Measurements from ENCODE around the gene NUTM2G. TPM values are rescaled to one million over a fixed set of nuclear protein-coding genes. Genes with fewer than 3 reads are reported as not detected.
"Not testable (repeated sequence)": the region's sequence is repeated elsewhere in the genome, so short reads cannot be mapped to it uniquely, and the experiment has no call there.

The NUTM2G gene
- total RNA-seq = not detected

- intact Hi-C loops (cut with DNase I); H3K27ac ChIP-seq; H3K9me3 ChIP-seq; H3K4me1 ChIP-seq; DNase-seq; H3K4me3 ChIP-seq (replicated peaks in 1 of 3); H3K27me3 ChIP-seq; H3K36me3 ChIP-seq: not testable (repeated sequence)
- WGBS, 2 donors = no CpG with 5 or more reads among the region's 3 CpGs
Measured at GRCh38 chr9:96928543-96928942, at the start of gene NUTM2G. NUTM2G (plus strand) TSS chr9:96928843; CDS start chr9:96929025, 182 bp downstream.

GRCh38 chr9:96883922-96884321 lies 44.7 kb upstream of the NUTM2G start:
- DNase-seq = no peak
- Histone ChIP-seq H3K9me3 (no peaks in the 10 kb centered on the region), H3K27me3 (no peaks in the 10 kb centered on the region), H3K36me3 (no peaks in the 10 kb centered on the region), H3K4me3 (replicated peaks in 1 of 3) (no peak overlapping the region), H3K27ac (no peak overlapping the region), H3K4me1 (no peaks in the 10 kb centered on the region)
- intact Hi-C loops (cut with DNase I) = no loop called here
- TF ChIP-seq CTCF (IDR thresholded peaks at IDR 0.05) = no peak
- TF ChIP-seq POLR2A (IDR thresholded peaks at IDR 0.05) = no peak
- whole genome bisulfite sequencing, 2 donors = 44 to 83% methylated on average over 1 of the region's 1 CpG

GRCh38 chr9:96884443-96884842 lies 44.2 kb upstream of the NUTM2G start:
- no peaks in the 10 kb centered on the region for H3K27me3 ChIP-seq
- no peaks in the 10 kb centered on the region for H3K4me1 ChIP-seq
- H3K27ac ChIP-seq = no peak overlapping the region
- no peaks in the 10 kb centered on the region for H3K9me3 ChIP-seq
- WGBS, 2 donors = 85 to 96% methylated on average over 2 of the region's 2 CpGs
- TF ChIP-seq POLR2A (IDR thresholded peaks at IDR 0.05) (no peak), CTCF (IDR thresholded peaks at IDR 0.05) (no peak)
- intact Hi-C loops (cut with DNase I) = no loop called here
- H3K36me3 ChIP-seq = no peaks in the 10 kb centered on the region
- H3K4me3 ChIP-seq (replicated peaks in 1 of 3) = no peak overlapping the region
- no peak for DNase-seq

GRCh38 chr9:96885424-96885823 lies 43.2 kb upstream of the NUTM2G start:
- H3K4me3 ChIP-seq (replicated peaks in 1 of 3) = no peak overlapping the region
- DNase-seq = no peak
- no peaks in the 10 kb centered on the region for H3K4me1 ChIP-seq
- TF ChIP-seq CTCF (IDR thresholded peaks at IDR 0.05) = no peak
- no peak for TF ChIP-seq POLR2A (IDR thresholded peaks at IDR 0.05)
- H3K27me3 ChIP-seq = no peaks in the 10 kb centered on the region
- no peaks in the 10 kb centered on the region for H3K36me3 ChIP-seq
- intact Hi-C loops (cut with DNase I) = no loop called here
- no peaks in the 10 kb centered on the region for H3K9me3 ChIP-seq
- no peak overlapping the region for H3K27ac ChIP-seq

- Histone ChIP-seq H3K27ac (no peak overlapping the region), H3K9me3 (no peaks in the 10 kb centered on the region), H3K36me3 (no peaks in the 10 kb centered on the region), H3K4me1 (no peaks in the 10 kb centered on the region), H3K27me3 (no peaks in the 10 kb centered on the region), H3K4me3 (replicated peaks in 1 of 3) (no peak overlapping the region)
- 86% methylated on average over 4 of the region's 4 CpGs for WGBS, 2 donors
- intact Hi-C loops (cut with DNase I) = no loop called here
- TF ChIP-seq POLR2A (IDR thresholded peaks at IDR 0.05) = no peak
- no peak for TF ChIP-seq CTCF (IDR thresholded peaks at IDR 0.05)
- DNase-seq = no peak
Measured at GRCh38 chr9:96888591-96888990, 40.1 kb upstream of the NUTM2G start.

- Histone ChIP-seq H3K9me3 (no peaks in the 10 kb centered on the region), H3K4me3 (replicated peaks in 1 of 3) (no peak overlapping the region), H3K27me3 (no peaks in the 10 kb centered on the region), H3K27ac (no peak overlapping the region), H3K4me1 (no peaks in the 10 kb centered on the region), H3K36me3 (no peaks in the 10 kb centered on the region)
- WGBS, 2 donors = 95 to 98% methylated on average over 7 of the region's 7 CpGs
- TF ChIP-seq POLR2A (IDR thresholded peaks at IDR 0.05) (no peak), CTCF (IDR thresholded peaks at IDR 0.05) (no peak)
- DNase-seq = no peak
- intact Hi-C loops (cut with DNase I) = no loop called here
Measured at GRCh38 chr9:96892131-96892530, 36.5 kb upstream of the NUTM2G start.

GRCh38 chr9:96900010-96900409 lies 28.6 kb upstream of the NUTM2G start:
- H3K27ac ChIP-seq; DNase-seq; intact Hi-C loops (cut with DNase I); H3K4me3 ChIP-seq (replicated peaks in 1 of 3); H3K36me3 ChIP-seq; H3K4me1 ChIP-seq; H3K9me3 ChIP-seq; H3K27me3 ChIP-seq: not testable (repeated sequence)
- WGBS, 2 donors = 100% methylated on average over 1 of the region's 2 CpGs; no CpG with 5 or more reads in 1 of the 2 donors

- intact Hi-C loops (cut with DNase I); H3K4me3 ChIP-seq (replicated peaks in 1 of 3); H3K4me1 ChIP-seq; H3K9me3 ChIP-seq; H3K36me3 ChIP-seq; H3K27me3 ChIP-seq; DNase-seq; H3K27ac ChIP-seq: not testable (repeated sequence)
- 83 to 89% methylated on average over 2 to 3 of the region's 5 CpGs for WGBS, 2 donors
Measured at GRCh38 chr9:96904947-96905722, 23.5 kb upstream of the NUTM2G start.
